Endothelial cell of umbilical vein (primary cell): ENCODE results near the gene PCLO. TPM values are rescaled to one million over a fixed set of nuclear protein-coding genes. Genes with fewer than 3 reads are reported as not detected.
"Not testable (repeated sequence)": the region's sequence is repeated elsewhere in the genome, so short reads cannot be mapped to it uniquely, and the experiment has no call there.

Experiments used
- BruUV-seq: library from RNA; stranded (reverse); fragments of 400-500 nt; replicated peaks from 2 replicates; lab custom pipeline; 2021; lab: Mats Ljungman, UMichigan
- CTCF ChIA-PET: fragments of 300-600, 350-600 bp; sonication (Branson Sonifier 250); formaldehyde crosslinking; loops from one replicate; lab custom pipeline; 2021; ENCODE audit warnings: antibody characterized with exemption, inconsistent platforms; lab: Charles Lee
- POLR2A ChIA-PET: fragments of 300-600, 350-600 bp; sonication (Branson Sonifier 250); formaldehyde crosslinking; loops from one replicate; lab custom pipeline; 2021; ENCODE audit warnings: antibody characterized with exemption, inconsistent platforms; lab: Charles Lee
- DNase-seq: peaks from one replicate; pipeline ENCODE4 v3.0.0-alpha.2; 2011; ENCODE audit warnings: low read depth, low spot score
- FAIRE-seq: peaks from 2 replicates; lab custom pipeline; 2011; peaks lifted over from hg19 to GRCh38; lab: Jason Lieb, UNC
- H2AFZ ChIP-seq: 2 replicates; pipeline ENCODE4 v1.6.0; 2012; ENCODE audit warnings: low read depth, low read length, control low read depth, inconsistent platforms
- H3K27ac ChIP-seq: 2 replicates; pipeline ENCODE4 v1.5.1; 2011; ENCODE audit warnings: low read depth, mild to moderate bottlenecking, control low read depth, low read length, moderate library complexity; ENCODE audit not compliant: insufficient read depth
- H3K27me3 ChIP-seq, 2 experiments: 2 replicates each; pipeline versions ENCODE4 v1.6.0 to v1.6.1; 2011; ENCODE audit warnings: low read length in 2 of 2, mixed read lengths in 1 of 2; ENCODE audit not compliant: control insufficient read depth in 2 of 2, insufficient read depth in 2 of 2
- H3K36me3 ChIP-seq, 2 experiments: 2 replicates in 1 of 2; 3 replicates in 1 of 2; pipeline ENCODE4 v1.5.1; 2011; ENCODE audit warnings: low read length in 2 of 2, mild to moderate bottlenecking in 1 of 2, moderate library complexity in 1 of 2; ENCODE audit not compliant: control insufficient read depth in 2 of 2, insufficient read depth in 2 of 2; ENCODE audit errors: extremely low read depth in 1 of 2
- H3K4me1 ChIP-seq: 3 replicates; pipeline ENCODE4 v1.5.1; 2011; ENCODE audit warnings: mild to moderate bottlenecking, low read length; ENCODE audit not compliant: control insufficient read depth, insufficient read depth; ENCODE audit errors: extremely low read depth
- H3K4me2 ChIP-seq: 2 replicates; pipeline ENCODE4 v1.6.1; 2011; ENCODE audit warnings: low read length, control low read depth, mixed read lengths; ENCODE audit not compliant: insufficient read depth
- H3K4me3 ChIP-seq, 3 experiments: fragments of 200-600 bp in 1 of 3; sonication (generic), shearing (Covaris generic) in 1 of 3; replicated peaks in 1 of 3; 2 replicates each; pipeline ENCODE4 v1.5.1; 2011 to 2016; ENCODE audit warnings: control low read depth in 3 of 3, low read length in 3 of 3, mild to moderate bottlenecking in 2 of 3, inconsistent platforms in 1 of 3, low read depth in 1 of 3, moderate library complexity in 1 of 3; ENCODE audit not compliant: insufficient read depth in 1 of 3
- H3K79me2 ChIP-seq: 2 replicates; pipeline ENCODE4 v1.6.0; 2012; ENCODE audit warnings: low read length, inconsistent platforms; ENCODE audit not compliant: control insufficient read depth, insufficient read depth
- H3K9ac ChIP-seq: replicated peaks from 2 replicates; pipeline ENCODE3; 2011; ENCODE audit warnings: low read length, control low read depth; ENCODE audit not compliant: insufficient read depth; ENCODE audit errors: extremely low read depth
- H3K9me1 ChIP-seq: replicated peaks from 3 replicates; pipeline ENCODE4 v1.6.0; 2011; ENCODE audit warnings: mild to moderate bottlenecking, low read length; ENCODE audit not compliant: control insufficient read depth, insufficient read depth; ENCODE audit errors: extremely low read depth
- H3K9me3 ChIP-seq: replicated peaks from 2 replicates; pipeline ENCODE4 v1.5.1; 2012; ENCODE audit warnings: low read length, inconsistent platforms; ENCODE audit not compliant: control insufficient read depth, insufficient read depth
- H4K20me1 ChIP-seq: replicated peaks from 2 replicates; pipeline ENCODE3; 2011; ENCODE audit warnings: mild to moderate bottlenecking, low read length; ENCODE audit not compliant: control insufficient read depth, insufficient read depth; ENCODE audit errors: extremely low read depth
- CTCF ChIP-seq, 2 donors: IDR thresholded peaks; 1 replicate in 1 of 2; 2 replicates in 1 of 2; pipeline ENCODE4 v1.5.1; 2011; ENCODE audit warnings: low read length in 2 of 2, mild to moderate bottlenecking in 2 of 2, moderate library complexity in 2 of 2, control low read depth in 1 of 2, inconsistent platforms in 1 of 2, low read depth in 1 of 2; ENCODE audit not compliant: insufficient read depth in 1 of 2; ENCODE audit errors: extremely low read depth in 1 of 2
- EZH2 ChIP-seq: IDR thresholded peaks from 2 replicates; pipeline ENCODE4 v1.6.1; 2012; ENCODE audit warnings: borderline replicate concordance, low read depth, mild to moderate bottlenecking, moderate library complexity, low read length, inconsistent platforms; ENCODE audit not compliant: severe bottlenecking
- FOS ChIP-seq: IDR thresholded peaks from 2 replicates; pipeline ENCODE4 v1.6.1; 2011; ENCODE audit warnings: mild to moderate bottlenecking, low read length, moderate library complexity, borderline replicate concordance; ENCODE audit not compliant: insufficient read depth
- GATA2 ChIP-seq: IDR thresholded peaks from 2 replicates; pipeline ENCODE4 v1.7.0; 2011; ENCODE audit warnings: low read depth, mild to moderate bottlenecking, moderate library complexity, mixed read lengths, low read length; ENCODE audit not compliant: insufficient read length, insufficient read depth
- JUN ChIP-seq: IDR thresholded peaks from 2 replicates; pipeline ENCODE4 v1.6.1; 2011; ENCODE audit warnings: borderline replicate concordance, low read depth; ENCODE audit not compliant: insufficient read length, insufficient read depth
- MYC ChIP-seq: IDR thresholded peaks from one replicate; pipeline ENCODE4 v1.6.1; 2011; ENCODE audit warnings: mild to moderate bottlenecking, low read depth, low read length
- POLR2A ChIP-seq: IDR thresholded peaks from 2 replicates; pipeline ENCODE4 v1.6.1; 2012; ENCODE audit warnings: low read depth, mild to moderate bottlenecking, control low read depth, low read length
- POLR2AphosphoS5 ChIP-seq: IDR thresholded peaks from 2 replicates; pipeline ENCODE4 v1.6.1; 2012; ENCODE audit warnings: low read depth, mild to moderate bottlenecking, control low read depth, low read length, moderate library complexity; ENCODE audit not compliant: insufficient read depth
- dilution Hi-C: fragments of 300-500 bp; cut with MboI; formaldehyde crosslinking; loops from one replicate; pipeline ENCODE4 v1.15.0; 2019; ENCODE audit warnings: low sequenced_read_pairs; ENCODE audit not compliant: extremely low pct_ligation_motif_present
- intact Hi-C: fragments of 100-400 bp; cut with micrococcal nuclease; formaldehyde crosslinking; loops from one replicate; pipeline ENCODE4 v1.10.0; 2022
- polyA plus RNA-seq, 4 experiments: library from polyadenylated mRNA; depleted of rRNA in 3 of 4; stranded (reverse) in 3 of 4; unstranded in 1 of 4; fragments of >200 nt; gene quantifications; 2 replicates each; pipeline versions ENCODE4 v1.2.1 to v1.2.3, GENCODE V29; 2011 to 2012; ENCODE audit warnings: missing spikeins in 1 of 4
- total RNA-seq: library from RNA; stranded (reverse); gene quantifications from 2 replicates; pipeline ENCODE4 v1.2.3, GENCODE V29; 2021

PCLO gene
- total and polyA plus RNA-seq, 2 donors (not counting 3 experiments of a cell fraction or from before 2014, with no cell fraction given), result 0.04 to 0.75 TPM

GRCh38 chr7:82713506-82713905, 449.2 kb downstream of the PCLO start:
- Histone ChIP-seq H3K27me3 (no peaks in the 10 kb centered on the region), H3K4me2 (no peak overlapping the region), H4K20me1 (no peaks in the 10 kb centered on the region), H3K36me3 (no peaks in the 10 kb centered on the region), H3K9me3 (no peaks in the 10 kb centered on the region), H3K9ac (no peak overlapping the region), H3K79me2 (no peaks in the 10 kb centered on the region), H3K9me1 (no peaks in the 10 kb centered on the region), H3K4me3 (no peak overlapping the region), H3K27ac (no peak overlapping the region), H3K4me1 (no peaks in the 10 kb centered on the region), H2AFZ (no peak overlapping the region)
- intact Hi-C loops, result no loop called here
- ChIA-PET POLR2A (no interaction called here), CTCF (interaction anchor here (1.0 to 1.2 kb wide), 3 partner anchors 26 to 668 kb away, joined by 3 to 4 read pairs (median 3); no protein-coding TSS in a partner anchor)
- dilution Hi-C loops, result no loop called here
- no peak for TF ChIP-seq POLR2A
- TF ChIP-seq EZH2, result no peak
- TF ChIP-seq GATA2, result no peak
- no peak for TF ChIP-seq MYC
- no peak for TF ChIP-seq CTCF (IDR thresholded peaks at IDR 0.05; ENCODE audit: extremely low read depth in 1 of 2, insufficient read depth in 1 of 2, low read depth in 1 of 2, low read length in 2 of 2)
- TF ChIP-seq POLR2AphosphoS5, result no peak
- TF ChIP-seq FOS, result no peak
- no peak for TF ChIP-seq JUN
- no peak for FAIRE-seq
- no TSS peak for BruUV-seq
- DNase-seq, result no peak

- H3K9me1 ChIP-seq, intact Hi-C loops, dilution Hi-C loops, H3K9ac ChIP-seq, H3K4me1 ChIP-seq, FAIRE-seq, H2AFZ ChIP-seq, H3K4me3 ChIP-seq, H3K4me2 ChIP-seq, H3K27me3 ChIP-seq, H3K9me3 ChIP-seq, BruUV-seq, H3K27ac ChIP-seq, H3K79me2 ChIP-seq, H3K36me3 ChIP-seq, POLR2A ChIA-PET, H4K20me1 ChIP-seq, CTCF ChIA-PET, DNase-seq: not testable (repeated sequence)
These were observed 456.3 kb downstream of the PCLO start for GRCh38 chr7:82706344-82706743.
